Measurements from ENCODE around the gene SNTG2.

DNA sequence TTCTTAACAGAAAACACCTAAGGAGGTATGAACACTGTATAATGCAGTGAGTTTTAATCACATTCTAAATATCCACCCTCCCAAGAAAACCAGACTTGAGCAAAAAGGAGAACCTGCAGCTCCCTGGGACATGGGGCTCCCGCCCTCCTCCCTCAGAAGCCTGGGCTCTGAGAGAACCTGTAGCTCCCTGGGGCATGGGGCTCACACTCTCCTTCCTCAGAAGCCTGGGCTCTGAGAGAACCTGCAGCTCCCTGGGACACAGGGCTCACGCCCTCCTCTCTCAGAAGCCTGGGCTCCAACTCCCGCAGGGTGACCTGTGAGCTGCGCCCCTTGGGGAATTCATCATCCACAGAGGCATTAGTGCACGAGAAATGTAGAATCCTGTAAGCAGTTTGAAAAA, 222.9 kb downstream of the SNTG2 start:
- TF ChIP-seq, protein P1, sequence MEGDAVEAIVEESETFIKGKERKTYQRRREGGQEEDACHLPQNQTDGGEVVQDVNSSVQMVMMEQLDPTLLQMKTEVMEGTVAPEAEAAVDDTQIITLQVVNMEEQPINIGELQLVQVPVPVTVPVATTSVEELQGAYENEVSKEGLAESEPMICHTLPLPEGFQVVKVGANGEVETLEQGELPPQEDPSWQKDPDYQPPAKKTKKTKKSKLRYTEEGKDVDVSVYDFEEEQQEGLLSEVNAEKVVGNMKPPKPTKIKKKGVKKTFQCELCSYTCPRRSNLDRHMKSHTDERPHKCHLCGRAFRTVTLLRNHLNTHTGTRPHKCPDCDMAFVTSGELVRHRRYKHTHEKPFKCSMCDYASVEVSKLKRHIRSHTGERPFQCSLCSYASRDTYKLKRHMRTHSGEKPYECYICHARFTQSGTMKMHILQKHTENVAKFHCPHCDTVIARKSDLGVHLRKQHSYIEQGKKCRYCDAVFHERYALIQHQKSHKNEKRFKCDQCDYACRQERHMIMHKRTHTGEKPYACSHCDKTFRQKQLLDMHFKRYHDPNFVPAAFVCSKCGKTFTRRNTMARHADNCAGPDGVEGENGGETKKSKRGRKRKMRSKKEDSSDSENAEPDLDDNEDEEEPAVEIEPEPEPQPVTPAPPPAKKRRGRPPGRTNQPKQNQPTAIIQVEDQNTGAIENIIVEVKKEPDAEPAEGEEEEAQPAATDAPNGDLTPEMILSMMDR (IDR thresholded peaks at IDR 0.05) = no peak
- TF ChIP-seq PRDM15 (CRISPR knock-in tag; IDR thresholded peaks at IDR 0.05) (no peak), ATF3 (CRISPR knock-in tag; conservative IDR thresholded peaks at IDR 0.05) (no peak), E2F5 (CRISPR knock-in tag; IDR thresholded peaks at IDR 0.05) (no peak), CREB1 (CRISPR knock-in tag; IDR thresholded peaks at IDR 0.05) (no peak), ZNF423 (CRISPR knock-in tag; IDR thresholded peaks at IDR 0.05) (no peak), TCF7 (CRISPR knock-in tag; IDR thresholded peaks at IDR 0.05; ENCODE audit: low read depth) (no peak), NR1H2 (CRISPR knock-in tag; IDR thresholded peaks at IDR 0.05) (no peak), ATF2 (CRISPR knock-in tag; IDR thresholded peaks at IDR 0.05; ENCODE audit: borderline replicate concordance, low read depth) (no peak)
